Esophagus muscularis mucosa (tissue), 4 donors: ENCODE measurements around the gene TTYH3. TPM values are rescaled to one million over a fixed set of nuclear protein-coding genes. Genes with fewer than 3 reads are reported as not detected.

Experiments used
- DNase-seq: peaks from one replicate; pipeline ENCODE4 v3.0.0-alpha.2; 2017; ENCODE audit errors: extremely low spot score
- H3K27ac ChIP-seq, 4 donors: fragments of 200-600 bp; sonication (generic); replicated peaks in 1 of 4; 1 replicate in 3 of 4; 2 replicates in 1 of 4; pipeline ENCODE4 v1.5.1; 2016 to 2019; ENCODE audit warnings: mild to moderate bottlenecking in 1 of 4
- H3K27me3 ChIP-seq, 4 donors: fragments of 200-600 bp; sonication (generic); one replicate each; pipeline versions ENCODE4 v1.5.1 to v1.6.0; 2016 to 2019
- H3K36me3 ChIP-seq, 4 donors: fragments of 200-600 bp; sonication (generic); one replicate each; pipeline ENCODE4 v1.5.1; 2016 to 2019
- H3K4me1 ChIP-seq, 4 donors: fragments of 200-600 bp; sonication (generic); one replicate each; pipeline ENCODE4 v1.5.1; 2016 to 2019
- H3K4me3 ChIP-seq, 4 donors: fragments of 200-600 bp; sonication (generic); 1 replicate in 2 of 4; 2 replicates in 2 of 4; pipeline ENCODE4 v1.5.1; 2016 to 2019; ENCODE audit warnings: mild to moderate bottlenecking in 4 of 4, moderate library complexity in 1 of 4
- H3K9me3 ChIP-seq, 4 donors: fragments of 200-600 bp; sonication (generic); 1 replicate in 3 of 4; 2 replicates in 1 of 4; pipeline ENCODE4 v1.5.1; 2016 to 2019
- CTCF ChIP-seq, 3 experiments: fragments of 200-600 bp in 2 of 3; fragments of 450-650 bp in 1 of 3; sonication (generic) in 2 of 3; IDR thresholded peaks; one replicate each; pipeline ENCODE4 v1.5.1; 2017 to 2019; ENCODE audit warnings: antibody characterized with exemption in 3 of 3, mild to moderate bottlenecking in 2 of 3, moderate library complexity in 1 of 3
- EP300 ChIP-seq: sonication (generic); formaldehyde crosslinking; IDR thresholded peaks from one replicate; pipeline ENCODE4 v1.6.1; 2017; ENCODE audit warnings: antibody characterized with exemption
- POLR2A ChIP-seq: fragments of 450-650 bp; IDR thresholded peaks from one replicate; pipeline ENCODE4 v1.6.1; 2017; ENCODE audit warnings: antibody characterized with exemption, moderate library complexity, mild to moderate bottlenecking, low read depth
- POLR2AphosphoS5 ChIP-seq, 2 donors: sonication (generic); formaldehyde crosslinking; IDR thresholded peaks; one replicate each; pipeline ENCODE4 v1.6.1; 2017; ENCODE audit warnings: antibody characterized with exemption in 2 of 2
- WGBS: methylation state at CpG from one replicate; pipeline ENCODE4 v1.1.5; 2018; 5-methylcytosine and 5-hydroxymethylcytosine counted together
- intact Hi-C: fragments of 100-400 bp; cut with DNase I; formaldehyde crosslinking; loops from one replicate; pipeline ENCODE4 v1.15.1; 2023
- total RNA-seq, 4 donors: library from RNA; depleted of rRNA; stranded (reverse); fragments of >200 nt; gene quantifications; one replicate each; pipeline versions ENCODE4 v1.1.0 to v1.2.1, GENCODE V29; 2016

TTYH3 gene
- total RNA-seq, 4 donors from 2014 or later, result 17.4 to 25.7 (median 20.2) TPM

- Histone ChIP-seq H3K27me3 (no peaks in the 10 kb centered on the region), H3K4me3 (no peak overlapping the region), H3K27ac (no peak overlapping the region), H3K9me3 (no peaks in the 10 kb centered on the region), H3K4me1 (no peaks in the 10 kb centered on the region), H3K36me3 (peaks cover 14 to 80% (median 69%) of the 10 kb centered on the region in 4 donors)
- DNase-seq, result no peak
- intact Hi-C loops, result no loop called here
- WGBS, result 96% methylated on average over 11 of the region's 28 CpGs
- TF ChIP-seq CTCF (IDR thresholded peaks at IDR 0.05) (no peak), EP300 (no peak), POLR2AphosphoS5 (IDR thresholded peaks at IDR 0.05) (no peak), POLR2A (no peak)
Observed at GRCh38 chr7:2651847-2652735, 20.3 kb downstream of the TTYH3 start.

- Histone ChIP-seq H3K27me3 (no peaks in the 10 kb centered on the region), H3K27ac (no peak overlapping the region), H3K9me3 (no peaks in the 10 kb centered on the region), H3K4me3 (no peak overlapping the region), H3K36me3 (peaks cover 8 to 78% (median 68%) of the 10 kb centered on the region in 4 donors), H3K4me1 (no peaks in the 10 kb centered on the region)
- DNase-seq, result no peak
- intact Hi-C loops, result no loop called here
- TF ChIP-seq POLR2AphosphoS5 (IDR thresholded peaks at IDR 0.05), result no peak
- no peak for TF ChIP-seq CTCF (IDR thresholded peaks at IDR 0.05)
- TF ChIP-seq POLR2A, result no peak
- no peak for TF ChIP-seq EP300
- WGBS, result 100% methylated on average over 2 of the region's 12 CpGs
Observed at GRCh38 chr7:2652736-2653060, 20.9 kb downstream of the TTYH3 start.

GRCh38 chr7:2654059-2654458 lies 22.3 kb downstream of the TTYH3 start:
- peaks cover 0 to 80% (median 70%) of the 10 kb centered on the region in 4 donors for H3K36me3 ChIP-seq
- intact Hi-C loops, result no loop called here
- WGBS, result 83% methylated on average over 5 of the region's 5 CpGs
- no peak overlapping the region for H3K4me3 ChIP-seq
- no peaks in the 10 kb centered on the region for H3K27me3 ChIP-seq
- TF ChIP-seq POLR2A (no peak), POLR2AphosphoS5 (IDR thresholded peaks at IDR 0.05) (no peak), CTCF (IDR thresholded peaks at IDR 0.05) (no peak), EP300 (no peak)
- H3K9me3 ChIP-seq, result no peaks in the 10 kb centered on the region
- no peak for DNase-seq
- H3K27ac ChIP-seq, result no peak overlapping the region
- no peaks in the 10 kb centered on the region for H3K4me1 ChIP-seq

GRCh38 chr7:2655870-2656614 lies 24.3 kb downstream of the TTYH3 start:
- intact Hi-C loops, result no loop called here

More at GRCh38 chr7:2655870-2656614, 24.3 kb downstream of the TTYH3 start:
- peaks cover 0 to 83% (median 63%) of the 10 kb centered on the region in 4 donors for H3K36me3 ChIP-seq
- DNase-seq, result no peak
- H3K27ac ChIP-seq, result no peak overlapping the region
- no peaks in the 10 kb centered on the region for H3K4me1 ChIP-seq
- no peak overlapping the region for H3K4me3 ChIP-seq
- 97% methylated on average over 20 of the region's 29 CpGs for WGBS
- TF ChIP-seq POLR2AphosphoS5 (IDR thresholded peaks at IDR 0.05), result no peak
- no peak for TF ChIP-seq POLR2A
- TF ChIP-seq CTCF (IDR thresholded peaks at IDR 0.05), result no peak
- TF ChIP-seq EP300, result no peak
- no peaks in the 10 kb centered on the region for H3K9me3 ChIP-seq
- H3K27me3 ChIP-seq, result no peaks in the 10 kb centered on the region
